RWPE1 (cell line): ENCODE measurements around the gene PTGR2.
"Not testable (repeated sequence)": the region's sequence is repeated elsewhere in the genome, so short reads cannot be mapped to it uniquely, and the experiment has no call there.

Experiments used
- CTCF ChIA-PET: fragments of 350-600 bp; sonication (Branson Sonifier 250); formaldehyde crosslinking; extraction: SDS; loops from one replicate; lab custom pipeline; 2021; lab: Yijun Ruan, JAX
- POLR2A ChIA-PET: fragments of 400-600 bp; formaldehyde crosslinking; extraction: SDS; loops from one replicate; lab custom pipeline; 2020; ENCODE audit warnings: antibody characterized with exemption; ENCODE audit not compliant: low non-redundant PET; lab: Yijun Ruan, JAX
- DNase-seq: peaks from one replicate; pipeline ENCODE4 v3.0.0; 2012; ENCODE audit warnings: low spot score
- H3K27ac ChIP-seq: fragments of 450-650 bp; 2 replicates; pipeline ENCODE4 v1.5.1; 2017
- CTCF ChIP-seq: fragments of 450-650 bp; conservative IDR thresholded peaks from 2 replicates; pipeline ENCODE4 v1.5.1; 2017; ENCODE audit warnings: low read depth, mild to moderate bottlenecking

The PTGR2 gene

GRCh38 chr14:73887694-73888459, 36.2 kb downstream of the PTGR2 start:
- ChIA-PET CTCF (interaction anchor here (0.7 kb wide), 1 partner anchor 118 kb away, joined by 3 read pairs; no protein-coding TSS in a partner anchor), POLR2A (no interaction called here)
- DNase-seq, result peak; percentile 17
- TF ChIP-seq CTCF, result no peak
- no peak overlapping the region for H3K27ac ChIP-seq

- ChIA-PET CTCF (no interaction called here), POLR2A (no interaction called here)
- TF ChIP-seq CTCF, result no peak
- no peak overlapping the region for H3K27ac ChIP-seq
- DNase-seq, result no peak
These were observed 36.8 kb downstream of the PTGR2 start for GRCh38 chr14:73888460-73888725.

- no peak for TF ChIP-seq CTCF
- ChIA-PET CTCF (no interaction called here), POLR2A (no interaction called here)
- peak; percentile 36 for DNase-seq
- H3K27ac ChIP-seq, result peak overlapping the region; percentile 63
These were observed 37.3 kb downstream of the PTGR2 start for GRCh38 chr14:73888971-73889370.

- ChIA-PET CTCF (interaction anchor here (0.7 to 0.8 kb wide), 2 partner anchors 160 to 357 kb away, joined by 3 read pairs; no protein-coding TSS in a partner anchor), POLR2A (no interaction called here)
- peak overlapping the region; percentile 63 for H3K27ac ChIP-seq
- DNase-seq, result no peak
- TF ChIP-seq CTCF, result no peak
These were observed 37.7 kb downstream of the PTGR2 start for GRCh38 chr14:73889376-73889775.

- CTCF ChIA-PET, POLR2A ChIA-PET, DNase-seq: not testable (repeated sequence)
These were observed 42.6 kb downstream of the PTGR2 start for GRCh38 chr14:73894180-73894687.

GRCh38 chr14:73895939-73896338, 44.3 kb downstream of the PTGR2 start:
- no peak overlapping the region for H3K27ac ChIP-seq
- no peak for DNase-seq
- ChIA-PET POLR2A (no interaction called here), CTCF (no interaction called here)
- no peak for TF ChIP-seq CTCF

More at GRCh38 chr14:73894180-73894687, 42.6 kb downstream of the PTGR2 start:
- H3K27ac ChIP-seq, result not testable (repeated sequence)

- POLR2A ChIA-PET, result no interaction called here
- TF ChIP-seq CTCF, result no peak
- no peak for DNase-seq
- CTCF ChIA-PET, result no interaction called here
- H3K27ac ChIP-seq, result no peak overlapping the region
These were observed 44.9 kb downstream of the PTGR2 start for GRCh38 chr14:73896521-73896920.
